Activated CD8-positive, alpha-beta memory T cell treated with anti-CD3 and anti-CD28 coated beads, Interleukin-2, amount 50 U/mL, for 24 hours (primary cell): Measurements from ENCODE around the gene UTF1.
"Not testable (repeated sequence)": the region's sequence is repeated elsewhere in the genome, so short reads cannot be mapped to it uniquely, and the experiment has no call there.

ENCODE experiments used
- DNase-seq: peaks from one replicate; pipeline ENCODE4 v3.0.0-alpha.2; 2020; ENCODE audit errors: extremely low read depth

The UTF1 gene

GRCh38 chr10:133227256-133227655, 2.8 kb upstream of the UTF1 start:
- no peak for DNase-seq

GRCh38 chr10:133229265-133230043, 563 bp upstream of the UTF1 start:
- DNase-seq = no peak

GRCh38 chr10:133230387-133231195, 574 bp downstream of the UTF1 start:
- no peak for DNase-seq

GRCh38 chr10:133231244-133231945, 1.4 kb downstream of the UTF1 start:
- no peak for DNase-seq

- DNase-seq = no peak
Measured at GRCh38 chr10:133231946-133232574, 2.0 kb downstream of the UTF1 start.

GRCh38 chr10:133234796-133235195, 4.8 kb downstream of the UTF1 start:
- not testable (repeated sequence) for DNase-seq

- DNase-seq = no peak
Measured at GRCh38 chr10:133235265-133235855, 5.3 kb downstream of the UTF1 start.

GRCh38 chr10:133235932-133236331, 5.9 kb downstream of the UTF1 start:
- DNase-seq = no peak

GRCh38 chr10:133236401-133237240, 6.6 kb downstream of the UTF1 start:
- DNase-seq = no peak

GRCh38 chr10:133237241-133237587, 7.2 kb downstream of the UTF1 start:
- no peak for DNase-seq

GRCh38 chr10:133237588-133238465, 7.8 kb downstream of the UTF1 start, which contains the start of gene VENTX:
VENTX (plus strand) TSS chr10:133237855; CDS start chr10:133237915, 60 bp downstream.
- no peak for DNase-seq

GRCh38 chr10:133238466-133238804, 8.4 kb downstream of the UTF1 start:
- no peak for DNase-seq

GRCh38 chr10:133239990-133240389, 10.0 kb downstream of the UTF1 start:
- DNase-seq = no peak

GRCh38 chr10:133241501-133242205, 11.6 kb downstream of the UTF1 start:
- DNase-seq = no peak

GRCh38 chr10:133242611-133243356, 12.8 kb downstream of the UTF1 start:
- DNase-seq = no peak

GRCh38 chr10:133243593-133243992, 13.6 kb downstream of the UTF1 start:
- DNase-seq = no peak

GRCh38 chr10:133245439-133246235, 15.6 kb downstream of the UTF1 start:
- no peak for DNase-seq

- DNase-seq = no peak
Measured at GRCh38 chr10:133246236-133246626, 16.2 kb downstream of the UTF1 start.
